ACC112 (cell line): ENCODE data around the gene LPP.

Experiments
- H2AFZ ChIP-seq: fragments of 200-600 bp; sonication (generic); one replicate; pipeline ENCODE4 v1.6.0; 2017; ENCODE audit warnings: antibody characterized with exemption, low read length; ENCODE audit not compliant: unreplicated experiment
- H3K27ac ChIP-seq: fragments of 200-600 bp; sonication (generic); 2 replicates; pipeline ENCODE4 v1.5.1; 2014; ENCODE audit warnings: low read depth, mild to moderate bottlenecking, antibody characterized with exemption, low read length, moderate library complexity
- H3K27me3 ChIP-seq: fragments of 200-600 bp; sonication (generic); 2 replicates; pipeline ENCODE4 v1.6.1; 2014; ENCODE audit warnings: mild to moderate bottlenecking, antibody characterized with exemption, low read length, moderate library complexity, mixed read lengths; ENCODE audit not compliant: insufficient read depth
- H3K36me3 ChIP-seq: fragments of 200-600 bp; sonication (generic); 2 replicates; pipeline ENCODE4 v1.6.1; 2016; ENCODE audit warnings: mild to moderate bottlenecking, antibody characterized with exemption, low read length, moderate library complexity, mixed read lengths; ENCODE audit not compliant: insufficient read depth
- H3K4me1 ChIP-seq: fragments of 200-600 bp; sonication (generic); one replicate; pipeline ENCODE4 v1.6.1; 2016; ENCODE audit warnings: low read length, mixed read lengths; ENCODE audit not compliant: insufficient read depth, unreplicated experiment, control insufficient read depth
- H3K4me3 ChIP-seq: fragments of 200-600 bp; sonication (generic); 2 replicates; pipeline ENCODE4 v1.5.1; 2014; ENCODE audit warnings: mild to moderate bottlenecking, low read depth, low read length
- H3K79me2 ChIP-seq: fragments of 200-600 bp; sonication (generic); one replicate; pipeline ENCODE4 v1.6.0; 2016; ENCODE audit warnings: low read length; ENCODE audit not compliant: control insufficient read depth, unreplicated experiment, insufficient read depth

Gene LPP

GRCh38 chr3:188180114-188180513, 26.2 kb downstream of the LPP start:
- Histone ChIP-seq H3K4me1 (no peaks in the 10 kb centered on the region), H3K27me3 (no peaks in the 10 kb centered on the region), H3K4me3 (no peak overlapping the region), H3K79me2 (peaks cover 70% of the 10 kb centered on the region), H2AFZ (no peak overlapping the region), H3K36me3 (peaks cover 3% of the 10 kb centered on the region; the same call in 1 of the 2 replicates), H3K27ac (no peak overlapping the region)

GRCh38 chr3:188183452-188183851, 29.5 kb downstream of the LPP start:
- Histone ChIP-seq H3K4me3 (no peak overlapping the region), H3K79me2 (peaks cover 56% of the 10 kb centered on the region), H3K36me3 (peaks cover 2% of the 10 kb centered on the region; the same call in 1 of the 2 replicates), H3K27ac (no peak overlapping the region), H3K27me3 (no peaks in the 10 kb centered on the region), H3K4me1 (peaks cover 19% of the 10 kb centered on the region), H2AFZ (no peak overlapping the region)

- Histone ChIP-seq H3K27me3 (no peaks in the 10 kb centered on the region), H3K27ac (no peak overlapping the region), H3K4me1 (peaks cover 19% of the 10 kb centered on the region), H3K79me2 (peaks cover 62% of the 10 kb centered on the region), H3K36me3 (peaks cover 6% of the 10 kb centered on the region; the same call in 1 of the 2 replicates), H3K4me3 (no peak overlapping the region), H2AFZ (no peak overlapping the region)
Observed at GRCh38 chr3:188184160-188184559, 30.2 kb downstream of the LPP start.

- Histone ChIP-seq H3K27me3 (no peaks in the 10 kb centered on the region), H3K36me3 (peaks cover 6% of the 10 kb centered on the region; the same call in 1 of the 2 replicates), H2AFZ (no peak overlapping the region), H3K4me3 (no peak overlapping the region), H3K27ac (no peak overlapping the region), H3K4me1 (peaks cover 19% of the 10 kb centered on the region), H3K79me2 (peaks cover 63% of the 10 kb centered on the region)
Observed at GRCh38 chr3:188184649-188185048, 30.7 kb downstream of the LPP start.

GRCh38 chr3:188185717-188186251, 31.8 kb downstream of the LPP start:
- Histone ChIP-seq H3K27me3 (no peaks in the 10 kb centered on the region), H2AFZ (no peak overlapping the region), H3K79me2 (peaks cover 60% of the 10 kb centered on the region), H3K27ac (no peak overlapping the region), H3K36me3 (peaks cover 6% of the 10 kb centered on the region; the same call in 1 of the 2 replicates), H3K4me3 (no peak overlapping the region), H3K4me1 (peaks cover 19% of the 10 kb centered on the region)

- Histone ChIP-seq H3K27ac (no peak overlapping the region), H2AFZ (no peak overlapping the region), H3K27me3 (no peaks in the 10 kb centered on the region), H3K4me1 (peaks cover 19% of the 10 kb centered on the region), H3K79me2 (peaks cover 60% of the 10 kb centered on the region), H3K36me3 (peaks cover 6% of the 10 kb centered on the region; the same call in 1 of the 2 replicates), H3K4me3 (no peak overlapping the region)
Observed at GRCh38 chr3:188187053-188187452, 33.1 kb downstream of the LPP start.

- Histone ChIP-seq H3K27ac (no peak overlapping the region), H3K4me1 (peaks cover 21% of the 10 kb centered on the region), H3K79me2 (peaks cover 65% of the 10 kb centered on the region), H3K36me3 (peaks cover 16% of the 10 kb centered on the region), H3K27me3 (no peaks in the 10 kb centered on the region), H3K4me3 (no peak overlapping the region), H2AFZ (no peak overlapping the region)
Observed at GRCh38 chr3:188188911-188189310, 35.0 kb downstream of the LPP start.

- Histone ChIP-seq H3K27me3 (no peaks in the 10 kb centered on the region), H3K4me3 (no peak overlapping the region), H3K79me2 (peaks cover 76% of the 10 kb centered on the region), H3K4me1 (peaks cover 27% of the 10 kb centered on the region), H3K27ac (no peak overlapping the region), H3K36me3 (peaks cover 16% of the 10 kb centered on the region), H2AFZ (no peak overlapping the region)
Observed at GRCh38 chr3:188191460-188191859, 37.5 kb downstream of the LPP start.

GRCh38 chr3:188192034-188192433, 38.1 kb downstream of the LPP start:
- no peak overlapping the region for H2AFZ ChIP-seq
- peaks cover 77% of the 10 kb centered on the region for H3K79me2 ChIP-seq
- no peak overlapping the region for H3K4me3 ChIP-seq
- H3K4me1 ChIP-seq, result peaks cover 28% of the 10 kb centered on the region
- H3K27ac ChIP-seq, result no peak overlapping the region
- H3K27me3 ChIP-seq, result no peaks in the 10 kb centered on the region
- H3K36me3 ChIP-seq, result peaks cover 16% of the 10 kb centered on the region

GRCh38 chr3:188194332-188194731, 40.4 kb downstream of the LPP start:
- H3K36me3 ChIP-seq, result peaks cover 15% of the 10 kb centered on the region; the same call in 1 of the 2 replicates
- H3K4me3 ChIP-seq, result no peak overlapping the region
- no peak overlapping the region for H2AFZ ChIP-seq
- H3K4me1 ChIP-seq, result peaks cover 28% of the 10 kb centered on the region
- no peaks in the 10 kb centered on the region for H3K27me3 ChIP-seq
- H3K79me2 ChIP-seq, result peaks cover 86% of the 10 kb centered on the region
- 0 out of 2 replicates have a peak overlapping the region, but pooled peaks have one; percentile 0 for H3K27ac ChIP-seq

- H3K27me3 ChIP-seq, result no peaks in the 10 kb centered on the region
- H3K79me2 ChIP-seq, result peaks cover 83% of the 10 kb centered on the region
- no peak overlapping the region for H2AFZ ChIP-seq
- H3K27ac ChIP-seq, result no peak overlapping the region
- peaks cover 15% of the 10 kb centered on the region; the same call in 1 of the 2 replicates for H3K36me3 ChIP-seq
- H3K4me1 ChIP-seq, result peaks cover 28% of the 10 kb centered on the region
- no peak overlapping the region for H3K4me3 ChIP-seq
Observed at GRCh38 chr3:188196232-188196990, 42.5 kb downstream of the LPP start.
